OCI-LY7 (cell line): ENCODE data around the gene CASP10. TPM values are rescaled to one million over a fixed set of nuclear protein-coding genes. Genes with fewer than 3 reads are reported as not detected.

ENCODE experiments used
- BruUV-seq: library from RNA; stranded (reverse); fragments of 400-500 nt; replicated peaks from 2 replicates; lab custom pipeline; 2021; lab: Mats Ljungman, UMichigan
- CTCF ChIA-PET: fragments of 300-600 bp; sonication (Branson Sonifier 250); formaldehyde crosslinking; loops from one replicate; lab custom pipeline; 2022; ENCODE audit warnings: antibody characterized with exemption; ENCODE audit not compliant: unreplicated experiment; lab: Charles Lee
- POLR2A ChIA-PET: fragments of 300-600 bp; sonication (Branson Sonifier 250); formaldehyde crosslinking; loops from one replicate; lab custom pipeline; 2022; ENCODE audit warnings: antibody characterized with exemption; lab: Charles Lee
- DNase-seq: peaks from one replicate; pipeline ENCODE4 v3.0.0-alpha.2; 2015; ENCODE audit warnings: low spot score
- H2AFZ ChIP-seq: fragments of 200-600 bp; sonication (generic), shearing (Covaris generic); 2 replicates; pipeline ENCODE4 v1.6.1; 2014; ENCODE audit warnings: mild to moderate bottlenecking, antibody characterized with exemption, low read length, moderate library complexity
- H3K27ac ChIP-seq: fragments of 200-600 bp; sonication (generic); 2 replicates; pipeline ENCODE4 v1.5.1; 2014; ENCODE audit warnings: mixed run types, low read depth, mild to moderate bottlenecking, moderate library complexity, low read length, inconsistent platforms; ENCODE audit not compliant: poor library complexity, severe bottlenecking
- H3K36me3 ChIP-seq: fragments of 200-600 bp; sonication (generic); 2 replicates; pipeline ENCODE4 v1.6.1; 2014; ENCODE audit warnings: mild to moderate bottlenecking, antibody characterized with exemption, low read length, moderate library complexity, mixed read lengths; ENCODE audit not compliant: insufficient read depth
- H3K4me1 ChIP-seq: fragments of 200-600 bp; sonication (generic); 2 replicates; pipeline ENCODE4 v1.5.1; 2014; ENCODE audit warnings: mild to moderate bottlenecking, low read length; ENCODE audit not compliant: insufficient read depth, poor library complexity, severe bottlenecking
- H3K4me2 ChIP-seq: fragments of 200-600 bp; sonication (generic); 2 replicates; pipeline ENCODE4 v1.6.1; 2014; ENCODE audit warnings: mild to moderate bottlenecking, low read length
- H3K4me3 ChIP-seq: fragments of 200-600 bp; sonication (generic); 2 replicates; pipeline ENCODE4 v1.5.1; 2014; ENCODE audit warnings: mild to moderate bottlenecking, low read depth, low read length; ENCODE audit not compliant: poor library complexity, severe bottlenecking
- H3K79me2 ChIP-seq: fragments of 200-600 bp; sonication (generic); 2 replicates; pipeline ENCODE4 v1.6.1; 2016; ENCODE audit warnings: low read depth, mild to moderate bottlenecking, low read length, moderate library complexity, mixed read lengths; ENCODE audit not compliant: insufficient read depth
- H3K9me2 ChIP-seq: fragments of 200-600 bp; sonication (generic); 2 replicates; pipeline ENCODE4 v1.6.1; 2016; ENCODE audit warnings: mild to moderate bottlenecking, low read length, mixed read lengths; ENCODE audit not compliant: insufficient read depth
- H3K9me3 ChIP-seq: fragments of 200-600 bp; sonication (generic); 2 replicates; pipeline ENCODE4 v1.6.1; 2014; ENCODE audit warnings: mild to moderate bottlenecking, mixed run types, low read length, mixed read lengths
- H4K20me1 ChIP-seq: fragments of 200-600 bp; sonication (generic); 2 replicates; pipeline ENCODE4 v1.6.1; 2014; ENCODE audit warnings: mild to moderate bottlenecking, antibody characterized with exemption, low read length, moderate library complexity, mixed read lengths; ENCODE audit not compliant: insufficient read depth
- EZH2phosphoT487 ChIP-seq: fragments of 200-600 bp; sonication (generic); IDR thresholded peaks from 2 replicates; pipeline ENCODE4 v1.6.1; 2018; ENCODE audit warnings: low read depth, borderline replicate concordance, mild to moderate bottlenecking, mixed run types, antibody characterized with exemption, low read length, moderate library complexity, mixed read lengths
- intact Hi-C: fragments of 100-400 bp; cut with micrococcal nuclease; formaldehyde crosslinking; loops from one replicate; pipeline ENCODE4 v1.10.0; 2022; ENCODE audit not compliant: unreplicated experiment
- total RNA-seq, 2 experiments: library from RNA; depleted of rRNA in 1 of 2; stranded (reverse); fragments of >200 nt in 1 of 2; shearing (Covaris generic) in 1 of 2; gene quantifications; 2 replicates each; pipeline ENCODE4 v1.2.3, GENCODE V29; 2014 to 2022
- TF ChIP-seq, protein P1 (sequence below): fragments of 200-600 bp; sonication (generic); conservative IDR thresholded peaks from 2 replicates; pipeline ENCODE4 v1.5.1; 2014; ENCODE audit warnings: mild to moderate bottlenecking, antibody characterized with exemption, low read length, moderate library complexity, mixed read lengths

Gene CASP10
- total RNA-seq, 2 experiments from 2014 or later = 0.51 to 1.2 TPM

DNA sequence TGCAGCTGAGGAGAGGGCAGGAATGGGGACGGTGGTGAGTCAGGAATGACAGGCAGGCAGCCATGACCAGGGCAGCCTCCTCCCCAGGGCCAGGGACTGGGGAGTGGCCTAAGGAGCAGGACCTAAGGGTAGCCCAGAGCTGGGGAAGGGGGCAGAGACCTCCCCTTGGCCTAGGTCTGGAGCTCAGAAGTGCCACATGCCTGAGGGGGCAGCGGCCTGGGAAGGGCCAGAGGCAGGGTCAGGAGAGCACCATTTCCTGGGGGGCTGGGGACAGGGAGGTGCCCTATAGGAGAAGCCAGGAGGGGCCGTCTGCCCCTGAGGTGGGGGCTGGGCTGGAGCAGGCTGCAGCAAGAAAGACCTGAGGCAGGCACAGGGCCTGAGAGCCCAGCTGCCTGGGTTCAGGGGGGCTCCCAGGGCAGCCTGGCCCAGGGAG lies 46.0 kb upstream of the CASP10 start:
- Histone ChIP-seq H3K4me2 (no peak overlapping the region), H2AFZ (no peak overlapping the region), H3K79me2 (no peaks in the 10 kb centered on the region; the same call in 1 of the 2 replicates), H3K27ac (no peak overlapping the region), H3K9me2 (no peaks in the 10 kb centered on the region), H3K36me3 (peaks cover 58% of the 10 kb centered on the region), H3K4me3 (no peak overlapping the region), H3K4me1 (peaks cover 9% of the 10 kb centered on the region), H4K20me1 (no peaks in the 10 kb centered on the region), H3K9me3 (no peaks in the 10 kb centered on the region)
- no peak for DNase-seq
- CTCF ChIA-PET = interaction anchor here (0.6 to 0.8 kb wide), 2 partner anchors 174 to 177 kb away, joined by 3 read pairs; no protein-coding TSS in a partner anchor
- POLR2A ChIA-PET = interaction anchor here (1.8 kb wide), 1 partner anchor 8 kb away, joined by 7 read pairs; no protein-coding TSS in a partner anchor
- intact Hi-C loops = no loop called here
- TF ChIP-seq, protein P1, sequence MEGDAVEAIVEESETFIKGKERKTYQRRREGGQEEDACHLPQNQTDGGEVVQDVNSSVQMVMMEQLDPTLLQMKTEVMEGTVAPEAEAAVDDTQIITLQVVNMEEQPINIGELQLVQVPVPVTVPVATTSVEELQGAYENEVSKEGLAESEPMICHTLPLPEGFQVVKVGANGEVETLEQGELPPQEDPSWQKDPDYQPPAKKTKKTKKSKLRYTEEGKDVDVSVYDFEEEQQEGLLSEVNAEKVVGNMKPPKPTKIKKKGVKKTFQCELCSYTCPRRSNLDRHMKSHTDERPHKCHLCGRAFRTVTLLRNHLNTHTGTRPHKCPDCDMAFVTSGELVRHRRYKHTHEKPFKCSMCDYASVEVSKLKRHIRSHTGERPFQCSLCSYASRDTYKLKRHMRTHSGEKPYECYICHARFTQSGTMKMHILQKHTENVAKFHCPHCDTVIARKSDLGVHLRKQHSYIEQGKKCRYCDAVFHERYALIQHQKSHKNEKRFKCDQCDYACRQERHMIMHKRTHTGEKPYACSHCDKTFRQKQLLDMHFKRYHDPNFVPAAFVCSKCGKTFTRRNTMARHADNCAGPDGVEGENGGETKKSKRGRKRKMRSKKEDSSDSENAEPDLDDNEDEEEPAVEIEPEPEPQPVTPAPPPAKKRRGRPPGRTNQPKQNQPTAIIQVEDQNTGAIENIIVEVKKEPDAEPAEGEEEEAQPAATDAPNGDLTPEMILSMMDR = no peak
- no peak for TF ChIP-seq EZH2phosphoT487
- no TSS peak for BruUV-seq

DNA sequence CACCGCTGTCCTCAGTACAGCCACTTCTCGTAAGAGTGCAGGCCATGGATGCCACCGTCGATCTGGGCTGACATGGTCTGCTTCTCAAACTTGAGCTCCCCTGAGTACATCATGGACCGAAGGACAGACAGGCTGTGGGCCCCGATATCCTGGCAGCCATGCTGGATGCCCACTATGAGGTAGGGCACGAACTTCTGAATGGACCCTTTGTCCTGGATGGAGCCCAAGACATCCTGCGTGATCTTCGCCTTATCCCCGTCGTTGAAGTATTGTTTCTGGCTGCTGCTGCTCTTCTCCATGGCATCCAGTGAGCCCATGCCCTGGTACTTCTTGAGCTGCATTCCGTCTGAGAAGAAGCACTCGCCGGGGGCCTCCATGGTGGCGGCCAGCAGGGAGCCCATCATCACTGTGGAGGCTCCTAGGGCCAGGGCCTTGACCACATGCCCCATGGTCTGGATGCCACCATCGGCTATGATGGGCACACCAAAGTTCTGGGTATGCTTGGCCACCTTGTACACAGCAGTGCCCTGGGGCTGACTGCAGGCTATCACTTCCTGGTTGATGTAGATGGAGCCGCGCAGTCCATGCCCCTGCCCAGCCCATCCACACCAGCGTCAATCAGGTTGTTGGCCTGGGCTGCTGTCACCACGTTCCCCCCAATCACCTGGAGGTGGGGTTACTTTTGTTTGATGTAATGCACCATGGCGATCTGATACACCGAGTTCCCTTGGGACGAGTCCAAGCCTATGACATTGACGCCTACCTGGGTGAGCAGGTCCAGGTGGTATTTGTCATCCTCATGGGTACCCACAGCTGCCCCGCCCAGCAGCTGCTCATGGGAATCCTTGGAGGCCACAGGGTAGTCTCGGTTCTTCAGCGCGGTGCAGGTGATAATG lies 45.2 kb upstream of the CASP10 start:
- no peak for DNase-seq
- no TSS peak for BruUV-seq
- TF ChIP-seq EZH2phosphoT487 = no peak
- TF ChIP-seq, protein P1 = no peak
- peaks cover under 1% of the 10 kb centered on the region for H3K4me1 ChIP-seq
- no peaks in the 10 kb centered on the region for H3K9me3 ChIP-seq
- no peak overlapping the region for H3K4me3 ChIP-seq
- intact Hi-C loops = no loop called here
- no peak overlapping the region for H3K27ac ChIP-seq
- no peaks in the 10 kb centered on the region for H3K9me2 ChIP-seq
- H3K79me2 ChIP-seq = no peaks in the 10 kb centered on the region
- ChIA-PET POLR2A (interaction anchor here (1.4 kb wide), 1 partner anchor 20 kb away, joined by 4 read pairs; no protein-coding TSS in a partner anchor), CTCF (interaction anchor here (0.8 kb wide), 1 partner anchor 175 kb away, joined by 3 read pairs; no protein-coding TSS in a partner anchor)
- H2AFZ ChIP-seq = no peak overlapping the region
- no peak overlapping the region for H3K4me2 ChIP-seq
- H3K36me3 ChIP-seq = peaks cover 60% of the 10 kb centered on the region
- H4K20me1 ChIP-seq = no peaks in the 10 kb centered on the region
